WTC11 (cell line): ENCODE data around the gene GCA.

Source experiments
- FOXP1 ChIP-seq: sonication (generic); formaldehyde crosslinking; IDR thresholded peaks from 2 replicates; pipeline ENCODE4 v1.8.0; 2022; ENCODE audit warnings: missing genetic modification reagents, mild to moderate bottlenecking, moderate library complexity, borderline replicate concordance
- TCF7 ChIP-seq: sonication (generic); formaldehyde crosslinking; IDR thresholded peaks from 2 replicates; pipeline ENCODE4 v1.8.0; 2022; ENCODE audit warnings: mild to moderate bottlenecking, low read depth, missing genetic modification reagents, moderate library complexity
- TEAD4 ChIP-seq: sonication (generic); formaldehyde crosslinking; IDR thresholded peaks from 2 replicates; pipeline ENCODE4 v1.8.0; 2022; ENCODE audit warnings: mild to moderate bottlenecking, missing genetic modification reagents
- TF ChIP-seq, protein P1 (sequence below): sonication (generic); formaldehyde crosslinking; IDR thresholded peaks from 2 replicates; pipeline ENCODE4 v1.8.0; 2022; ENCODE audit warnings: mild to moderate bottlenecking, missing genetic modification reagents
- TF ChIP-seq, protein P2 (sequence below): fragments of 200-600 bp; IDR thresholded peaks from 2 replicates; pipeline ENCODE4 v1.8.0; 2022; ENCODE audit warnings: antibody characterized with exemption
- TF ChIP-seq, protein P3 (sequence below): sonication (generic); formaldehyde crosslinking; IDR thresholded peaks from 2 replicates; pipeline ENCODE4 v1.8.0; 2022; ENCODE audit warnings: mild to moderate bottlenecking, missing genetic modification reagents

DNA sequence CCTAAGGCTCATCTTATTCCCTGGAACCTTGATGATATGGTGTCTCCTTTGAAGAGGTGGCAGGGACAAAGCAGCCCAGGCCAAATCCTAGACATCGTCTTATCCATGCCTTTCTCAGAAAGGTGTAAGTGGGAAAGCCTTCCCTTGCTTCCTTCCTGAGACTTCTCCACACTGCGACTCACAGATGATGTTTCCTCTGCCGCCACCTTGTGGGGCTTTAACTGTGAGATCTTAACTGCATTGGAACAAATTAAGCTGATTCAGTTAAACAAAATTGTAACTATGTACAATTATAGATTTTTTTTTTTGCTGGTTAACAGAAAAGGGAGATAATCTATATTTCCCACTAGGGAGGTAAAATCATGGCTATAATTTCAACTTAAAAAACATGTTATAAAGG is 10.0 kb upstream of the GCA start:
- TF ChIP-seq, protein P1, sequence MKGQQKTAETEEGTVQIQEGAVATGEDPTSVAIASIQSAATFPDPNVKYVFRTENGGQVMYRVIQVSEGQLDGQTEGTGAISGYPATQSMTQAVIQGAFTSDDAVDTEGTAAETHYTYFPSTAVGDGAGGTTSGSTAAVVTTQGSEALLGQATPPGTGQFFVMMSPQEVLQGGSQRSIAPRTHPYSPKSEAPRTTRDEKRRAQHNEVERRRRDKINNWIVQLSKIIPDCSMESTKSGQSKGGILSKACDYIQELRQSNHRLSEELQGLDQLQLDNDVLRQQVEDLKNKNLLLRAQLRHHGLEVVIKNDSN (CRISPR knock-in tag) = no peak
- TF ChIP-seq, protein P2, sequence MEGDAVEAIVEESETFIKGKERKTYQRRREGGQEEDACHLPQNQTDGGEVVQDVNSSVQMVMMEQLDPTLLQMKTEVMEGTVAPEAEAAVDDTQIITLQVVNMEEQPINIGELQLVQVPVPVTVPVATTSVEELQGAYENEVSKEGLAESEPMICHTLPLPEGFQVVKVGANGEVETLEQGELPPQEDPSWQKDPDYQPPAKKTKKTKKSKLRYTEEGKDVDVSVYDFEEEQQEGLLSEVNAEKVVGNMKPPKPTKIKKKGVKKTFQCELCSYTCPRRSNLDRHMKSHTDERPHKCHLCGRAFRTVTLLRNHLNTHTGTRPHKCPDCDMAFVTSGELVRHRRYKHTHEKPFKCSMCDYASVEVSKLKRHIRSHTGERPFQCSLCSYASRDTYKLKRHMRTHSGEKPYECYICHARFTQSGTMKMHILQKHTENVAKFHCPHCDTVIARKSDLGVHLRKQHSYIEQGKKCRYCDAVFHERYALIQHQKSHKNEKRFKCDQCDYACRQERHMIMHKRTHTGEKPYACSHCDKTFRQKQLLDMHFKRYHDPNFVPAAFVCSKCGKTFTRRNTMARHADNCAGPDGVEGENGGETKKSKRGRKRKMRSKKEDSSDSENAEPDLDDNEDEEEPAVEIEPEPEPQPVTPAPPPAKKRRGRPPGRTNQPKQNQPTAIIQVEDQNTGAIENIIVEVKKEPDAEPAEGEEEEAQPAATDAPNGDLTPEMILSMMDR = 0 out of 2 replicates have a peak, but pooled peaks have one; percentile 18
- TF ChIP-seq, protein P3, sequence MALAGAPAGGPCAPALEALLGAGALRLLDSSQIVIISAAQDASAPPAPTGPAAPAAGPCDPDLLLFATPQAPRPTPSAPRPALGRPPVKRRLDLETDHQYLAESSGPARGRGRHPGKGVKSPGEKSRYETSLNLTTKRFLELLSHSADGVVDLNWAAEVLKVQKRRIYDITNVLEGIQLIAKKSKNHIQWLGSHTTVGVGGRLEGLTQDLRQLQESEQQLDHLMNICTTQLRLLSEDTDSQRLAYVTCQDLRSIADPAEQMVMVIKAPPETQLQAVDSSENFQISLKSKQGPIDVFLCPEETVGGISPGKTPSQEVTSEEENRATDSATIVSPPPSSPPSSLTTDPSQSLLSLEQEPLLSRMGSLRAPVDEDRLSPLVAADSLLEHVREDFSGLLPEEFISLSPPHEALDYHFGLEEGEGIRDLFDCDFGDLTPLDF (CRISPR knock-in tag) = no peak
- TF ChIP-seq FOXP1 (CRISPR knock-in tag) (no peak), TCF7 (CRISPR knock-in tag) (no peak), TEAD4 (CRISPR knock-in tag) (no peak)
